H1 (cell line): ENCODE results near the gene UROC1. TPM values are rescaled to one million over a fixed set of nuclear protein-coding genes. Genes with fewer than 3 reads are reported as not detected.

Experiments used
- CBX5 ChIP-seq: fragments of 300-800, 300-1000 bp; sonication (generic); IDR thresholded peaks from 2 replicates; pipeline ENCODE4 v1.7.1; 2016; ENCODE audit warnings: antibody characterized with exemption, low read length, low read depth
- CHD7 ChIP-seq: fragments of 300-600 bp; sonication (generic); IDR thresholded peaks from 2 replicates; pipeline ENCODE4 v1.7.1; 2012; ENCODE audit warnings: low read length, moderate library complexity, mild to moderate bottlenecking, inconsistent platforms; ENCODE audit not compliant: insufficient replicate concordance
- EGR1 ChIP-seq: IDR thresholded peaks from 2 replicates; pipeline ENCODE4 v1.6.1; 2011; ENCODE audit warnings: low read depth, low read length, borderline replicate concordance
- KDM5A ChIP-seq: fragments of 200-600 bp; IDR thresholded peaks from 2 replicates; pipeline ENCODE4 v1.7.1; 2012; ENCODE audit warnings: mild to moderate bottlenecking, low read length, inconsistent platforms, mixed read lengths
- MAFK ChIP-seq: IDR thresholded peaks from 2 replicates; pipeline ENCODE4 v1.6.1; 2012; ENCODE audit warnings: low read depth, mild to moderate bottlenecking, improper control_type of control experiment, low read length
- POLR2A ChIP-seq, 2 experiments: IDR thresholded peaks; 1 replicate in 1 of 2; 2 replicates in 1 of 2; pipeline ENCODE4 v1.6.1; 2011; ENCODE audit warnings: low read depth in 2 of 2, low read length in 2 of 2, mild to moderate bottlenecking in 2 of 2; ENCODE audit errors: control extremely low read depth in 1 of 2
- RBBP5 ChIP-seq: IDR thresholded peaks from 2 replicates; pipeline ENCODE4 v1.7.1; 2012; ENCODE audit warnings: low read depth, mild to moderate bottlenecking, inconsistent platforms, low read length, moderate library complexity, borderline replicate concordance
- SP1 ChIP-seq: IDR thresholded peaks from 2 replicates; pipeline ENCODE4 v1.6.1; 2011; ENCODE audit warnings: low read depth, low read length
- SP2 ChIP-seq: IDR thresholded peaks from 2 replicates; pipeline ENCODE4 v1.6.1; 2012; ENCODE audit warnings: mild to moderate bottlenecking, low read length, inconsistent platforms
- TEAD4 ChIP-seq: IDR thresholded peaks from 2 replicates; pipeline ENCODE4 v1.6.1; 2012; ENCODE audit warnings: low read depth, low read length, inconsistent platforms, mixed read lengths
- polyA plus RNA-seq, 7 experiments: library from polyadenylated mRNA; depleted of rRNA in 3 of 7; stranded (reverse) in 5 of 7; unstranded in 2 of 7; fragments of >200 nt in 5 of 7; fragments of 200-250 nt in 2 of 7; gene quantifications; 1 replicate in 5 of 7; 2 replicates in 1 of 7; 4 replicates in 1 of 7; pipeline versions ENCODE4 v1.2.1 to v1.2.3, GENCODE V29; 2011 to 2013; ENCODE audit warnings: missing spikeins in 2 of 7, mixed read lengths in 2 of 7
- total RNA-seq: library from RNA; stranded (reverse); fragmentation: NEBNext Ultra II Directional; extraction: Animal tissue kit (Norgen Biotek cat#: 25700); gene quantifications from 2 replicates; pipeline ENCODE4 v1.2.1, GENCODE V29; 2021

Gene UROC1
- total and polyA plus RNA-seq, 2 of the 8 experiments (the other 6 are each of a cell fraction or from before 2014, with no cell fraction given): 0.03 TPM; not detected in 1

DNA sequence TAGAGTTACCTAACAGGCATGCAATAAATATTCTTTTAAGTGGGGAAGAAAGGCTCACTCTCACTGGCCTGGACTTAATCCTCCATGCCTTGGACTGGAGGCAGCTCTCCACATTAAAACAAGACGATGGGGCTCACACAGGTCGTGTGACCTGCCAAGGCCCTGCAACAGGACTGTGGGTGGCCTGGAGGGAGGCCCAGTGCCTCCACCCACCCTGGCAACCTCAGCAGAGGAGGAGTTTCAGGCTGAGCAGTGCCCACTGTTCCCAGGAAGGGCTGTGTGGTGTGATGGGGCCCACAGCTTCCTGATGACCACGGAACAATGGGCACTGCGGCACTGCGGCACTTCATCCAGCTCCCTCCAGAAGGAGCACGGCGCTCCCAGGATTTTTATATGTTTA is 5.5 kb downstream of the UROC1 start (continued):
- TF ChIP-seq CHD7: no peak
- no peak for TF ChIP-seq TEAD4
- no peak for TF ChIP-seq EGR1
- TF ChIP-seq POLR2A (IDR thresholded peaks at IDR 0.05; ENCODE audit: control extremely low read depth in 1 of 2, low read depth in 2 of 2, low read length in 2 of 2): no peak
- TF ChIP-seq RBBP5: no peak
- no peak for TF ChIP-seq SP1
- no peak for TF ChIP-seq KDM5A
- no peak for TF ChIP-seq CBX5
- TF ChIP-seq MAFK: no peak
- TF ChIP-seq SP2: no peak
